Calu3 (cell line): ENCODE data around the gene AADACL4. TPM values are rescaled to one million over a fixed set of nuclear protein-coding genes. Genes with fewer than 3 reads are reported as not detected.

Experiments used
- BruUV-seq: library from RNA; stranded (reverse); fragments of 400-500 nt; replicated peaks from 2 replicates; lab custom pipeline; 2021; lab: Mats Ljungman, UMichigan
- CTCF ChIA-PET: fragments of 300-600 bp; sonication (Branson Sonifier 250); formaldehyde crosslinking; loops from one replicate; lab custom pipeline; 2022; ENCODE audit warnings: antibody characterized with exemption; lab: Charles Lee
- DNase-seq: peaks from one replicate; pipeline ENCODE4 v3.0.0; 2022
- H3K27ac Mint-ChIP-seq: one replicate; pipeline ENCODE4 v1.8.0; 2022; ENCODE audit warnings: mixed read lengths; ENCODE audit not compliant: unreplicated experiment
- H3K27me3 Mint-ChIP-seq: one replicate; pipeline ENCODE4 v1.8.0; 2022; ENCODE audit warnings: mixed read lengths; ENCODE audit not compliant: unreplicated experiment
- H3K36me3 Mint-ChIP-seq: one replicate; pipeline ENCODE4 v1.8.0; 2022; ENCODE audit warnings: mild to moderate bottlenecking, moderate library complexity, mixed read lengths; ENCODE audit not compliant: insufficient read depth, unreplicated experiment
- H3K4me1 Mint-ChIP-seq: one replicate; pipeline ENCODE4 v1.8.0; 2022; ENCODE audit warnings: mild to moderate bottlenecking, low read depth, mixed read lengths; ENCODE audit not compliant: unreplicated experiment
- H3K4me3 Mint-ChIP-seq: one replicate; pipeline ENCODE4 v1.8.0; 2022; ENCODE audit warnings: mild to moderate bottlenecking, low read depth, moderate library complexity, mixed read lengths; ENCODE audit not compliant: unreplicated experiment
- H3K9me3 Mint-ChIP-seq: one replicate; pipeline ENCODE4 v1.8.0; 2022; ENCODE audit warnings: low read depth, mixed read lengths; ENCODE audit not compliant: unreplicated experiment
- CTCF ChIP-seq: fragments of 200-600 bp; IDR thresholded peaks from one replicate; pipeline ENCODE4 v1.8.0; 2022; ENCODE audit warnings: antibody characterized with exemption; ENCODE audit not compliant: unreplicated experiment
- intact Hi-C: fragments of 100-400 bp; cut with micrococcal nuclease; formaldehyde crosslinking; loops from one replicate; pipeline ENCODE4 v1.10.0; 2022; ENCODE audit not compliant: unreplicated experiment
- total RNA-seq: library from RNA; stranded (reverse); gene quantifications from 2 replicates; pipeline ENCODE4 v1.2.3, GENCODE V29; 2022

AADACL4 gene
- total RNA-seq, 1 experiment from 2014 or later = not detected

DNA sequence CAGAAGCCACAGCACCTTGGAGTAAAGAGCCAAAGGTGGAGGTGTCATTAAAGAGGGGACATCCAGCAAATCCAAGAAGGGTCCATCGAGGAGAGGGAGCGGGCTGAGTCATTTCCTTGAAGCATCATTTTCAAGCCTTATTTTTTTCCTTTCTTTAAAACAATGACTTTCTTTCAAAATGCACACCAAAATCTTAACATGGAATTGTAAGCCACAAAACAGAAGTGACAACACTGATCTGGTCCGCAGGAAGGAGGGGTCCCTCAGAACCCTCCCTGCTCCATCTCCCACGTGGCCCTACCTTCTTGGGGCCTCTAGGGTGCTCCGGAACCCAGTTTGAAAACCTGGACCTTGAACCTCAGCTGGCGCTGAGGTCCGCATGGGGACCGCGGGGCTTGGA is 40.7 kb upstream of the AADACL4 start:
- Mint-ChIP-seq H3K27ac (peak overlapping the region; percentile 17), H3K9me3 (no peaks in the 10 kb centered on the region), H3K27me3 (no peaks in the 10 kb centered on the region), H3K4me3 (peak overlapping the region; percentile 24), H3K4me1 (peaks cover 55% of the 10 kb centered on the region), H3K36me3 (peaks cover 95% of the 10 kb centered on the region)
- BruUV-seq = no TSS peak
- no peak for DNase-seq
- CTCF ChIA-PET = no interaction called here
- intact Hi-C loops = no loop called here
- no peak for TF ChIP-seq CTCF

GRCh38 chr1:12604114-12604874 is 39.6 kb upstream of the AADACL4 start:
- DNase-seq = peak; percentile 74
- no peaks in the 10 kb centered on the region for H3K9me3 Mint-ChIP-seq
- H3K4me1 Mint-ChIP-seq = peaks cover 55% of the 10 kb centered on the region
- peak overlapping the region; percentile 24 for H3K4me3 Mint-ChIP-seq
- no TSS peak for BruUV-seq
- no peaks in the 10 kb centered on the region for H3K27me3 Mint-ChIP-seq
- peak overlapping the region; percentile 93 for H3K27ac Mint-ChIP-seq
- intact Hi-C loops = loop anchor here (2.0 kb wide), 1 partner anchor 15 kb away; the partner anchor contains the start of gene DHRS3
- H3K36me3 Mint-ChIP-seq = peaks cover 95% of the 10 kb centered on the region
- CTCF ChIA-PET = interaction anchor here (0.7 to 1.4 kb wide), 3 partner anchors 8 to 14 kb away, joined by 3 to 8 read pairs (median 5); partner anchors contain the start of gene DHRS3
- no peak for TF ChIP-seq CTCF

- no TSS peak for BruUV-seq
- Mint-ChIP-seq H3K36me3 (peaks cover 95% of the 10 kb centered on the region), H3K4me1 (peaks cover 50% of the 10 kb centered on the region), H3K27ac (peak overlapping the region; percentile 93), H3K9me3 (no peaks in the 10 kb centered on the region), H3K27me3 (no peaks in the 10 kb centered on the region), H3K4me3 (peak overlapping the region; percentile 24)
- TF ChIP-seq CTCF = no peak
- no peak for DNase-seq
- intact Hi-C loops = loop anchor here (2.0 kb wide), 1 partner anchor 14 kb away; the partner anchor contains the start of gene DHRS3
- CTCF ChIA-PET = interaction anchor here (1.4 kb wide), 1 partner anchor 11 kb away, joined by 8 read pairs; no protein-coding TSS in a partner anchor
These were observed 38.9 kb upstream of the AADACL4 start for GRCh38 chr1:12604986-12605385.

- no peak for TF ChIP-seq CTCF
- Mint-ChIP-seq H3K4me1 (peaks cover 49% of the 10 kb centered on the region), H3K27me3 (no peaks in the 10 kb centered on the region), H3K27ac (peak overlapping the region; percentile 81), H3K4me3 (no peak overlapping the region), H3K36me3 (peaks cover 94% of the 10 kb centered on the region), H3K9me3 (peaks cover 2% of the 10 kb centered on the region)
- intact Hi-C loops = no loop called here
- BruUV-seq = no TSS peak
- no peak for DNase-seq
- CTCF ChIA-PET = no interaction called here
These were observed 36.6 kb upstream of the AADACL4 start for GRCh38 chr1:12607263-12607662.
